Measurements from ENCODE around the gene GABBR2.
"Not testable (repeated sequence)": the region's sequence is repeated elsewhere in the genome, so short reads cannot be mapped to it uniquely, and the experiment has no call there.

The GABBR2 gene

DNA sequence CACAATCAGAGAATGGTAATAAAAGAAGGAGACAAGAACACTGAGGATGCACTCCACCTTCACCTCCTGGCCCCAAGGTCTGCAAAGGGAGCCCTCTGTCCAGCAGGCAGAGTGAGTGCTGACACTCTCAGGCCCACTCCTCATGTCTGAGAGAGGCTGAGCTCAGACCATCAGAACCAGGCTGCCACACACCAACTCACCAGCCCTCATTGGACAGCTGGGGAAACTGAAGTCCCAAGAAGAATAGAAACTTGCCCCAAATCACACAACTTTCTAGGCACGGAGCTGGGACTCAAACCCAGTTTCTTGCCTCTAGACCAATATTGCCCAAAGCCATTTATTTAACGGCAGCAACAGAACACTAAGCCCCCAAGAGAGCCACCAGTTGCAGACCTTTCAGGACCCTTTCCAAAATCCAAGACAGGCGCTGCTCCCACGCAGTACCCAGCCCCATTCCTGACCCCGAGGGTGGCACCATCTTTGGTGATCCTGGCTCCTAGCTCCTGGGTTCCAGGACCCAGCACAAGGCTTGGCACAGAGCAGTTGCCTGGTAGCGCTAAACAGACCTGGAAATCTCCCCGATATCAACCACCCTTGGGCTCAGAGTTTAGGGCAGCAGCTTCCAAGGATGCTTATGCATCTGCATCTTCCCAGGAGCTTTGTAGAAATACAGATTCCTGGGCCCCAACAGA lies 192.4 kb downstream of the GABBR2 start:
- no peak for DNase-seq (ENCODE audit: low read depth in 2 of 2)

DNA sequence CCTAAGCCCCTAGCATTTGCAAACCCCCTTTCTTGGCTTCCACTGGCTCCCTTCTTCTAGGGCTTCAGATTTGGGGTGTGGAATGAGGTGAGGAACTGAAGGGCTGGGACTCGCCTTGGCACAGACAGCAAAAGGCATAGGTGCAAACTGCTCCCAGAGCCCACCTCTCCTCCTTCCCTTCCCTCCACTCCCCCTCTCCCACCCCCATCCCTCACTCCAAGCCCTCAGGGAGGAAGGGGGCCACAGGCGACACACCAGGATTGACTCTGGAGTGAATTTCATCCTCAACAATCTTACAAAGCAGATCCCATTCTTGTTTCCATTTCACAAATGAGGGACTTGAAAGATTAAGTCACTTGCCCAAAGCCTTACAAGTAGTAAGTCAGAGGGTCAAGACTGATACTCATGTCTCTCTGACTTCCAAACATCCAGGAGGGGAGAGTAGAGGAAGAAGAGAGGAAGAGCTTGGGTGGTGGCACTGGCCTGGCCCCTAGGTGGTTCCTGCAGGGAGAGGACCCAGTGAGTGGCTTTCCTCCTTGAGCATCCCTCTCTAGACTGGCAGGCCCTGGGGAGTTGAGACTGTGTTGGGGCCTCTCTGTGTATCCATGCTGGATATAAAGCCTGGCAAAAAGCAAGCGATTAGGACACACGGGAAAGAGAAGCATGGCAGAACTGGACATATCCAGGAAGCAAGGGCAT lies 193.1 kb downstream of the GABBR2 start:
- DNase-seq (ENCODE audit: low read depth in 2 of 2): no peak

DNA sequence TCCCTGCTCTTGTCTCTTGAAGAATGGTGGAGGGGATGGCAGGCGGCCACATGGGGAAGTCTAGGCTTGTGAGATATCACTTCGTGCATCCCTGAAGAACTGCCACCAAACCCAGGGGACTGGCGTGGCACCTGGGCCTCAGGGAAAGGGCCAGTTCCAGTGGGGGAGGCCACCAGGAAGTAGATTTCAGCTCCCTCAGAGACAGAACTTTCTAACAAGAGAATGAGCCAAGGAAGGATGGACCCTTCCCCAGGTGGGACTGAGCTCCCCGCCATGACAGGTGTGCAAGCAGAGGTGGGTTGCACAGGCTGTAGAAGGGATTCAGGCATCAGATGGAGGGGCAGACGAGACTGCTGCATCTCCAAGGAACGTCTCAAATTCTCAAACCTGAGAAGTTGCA lies 193.9 kb downstream of the GABBR2 start:
- DNase-seq (ENCODE audit: low read depth in 2 of 2): no peak

DNA sequence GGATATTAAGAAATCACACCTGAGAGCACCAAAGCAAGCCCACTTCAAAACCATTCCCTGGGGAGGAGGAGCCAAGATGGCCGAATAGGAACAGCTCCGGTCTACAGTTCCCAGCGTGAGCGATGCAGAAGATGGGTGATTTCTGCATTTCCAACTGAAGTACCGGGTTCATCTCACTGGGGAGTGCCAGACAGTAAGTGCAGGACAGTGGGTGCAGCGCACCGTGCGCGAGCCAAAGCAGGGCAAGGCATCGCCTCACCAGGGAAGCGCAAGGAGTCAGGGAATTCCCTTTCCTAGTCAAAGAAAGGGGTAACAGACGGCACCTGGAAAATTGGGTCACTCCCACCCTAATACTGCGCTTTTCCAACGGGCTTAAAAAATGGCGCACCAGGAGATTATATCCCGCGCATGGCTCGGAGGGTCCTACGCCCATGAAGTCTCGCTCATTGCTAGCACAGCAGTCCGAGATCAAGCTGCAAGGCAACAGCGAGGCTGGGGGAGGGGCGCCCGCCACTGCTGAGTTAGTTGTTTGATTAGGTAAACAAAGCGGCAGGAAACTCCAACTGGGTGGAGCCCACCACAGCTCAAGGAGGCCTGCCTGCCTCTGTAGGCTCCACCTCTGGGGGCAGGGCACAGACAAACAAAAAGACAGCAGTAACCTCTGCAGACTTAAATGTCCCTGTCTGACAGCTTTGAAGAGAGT lies 200.4 kb downstream of the GABBR2 start:
- DNase-seq (ENCODE audit: low read depth in 2 of 2): not testable (repeated sequence)

DNA sequence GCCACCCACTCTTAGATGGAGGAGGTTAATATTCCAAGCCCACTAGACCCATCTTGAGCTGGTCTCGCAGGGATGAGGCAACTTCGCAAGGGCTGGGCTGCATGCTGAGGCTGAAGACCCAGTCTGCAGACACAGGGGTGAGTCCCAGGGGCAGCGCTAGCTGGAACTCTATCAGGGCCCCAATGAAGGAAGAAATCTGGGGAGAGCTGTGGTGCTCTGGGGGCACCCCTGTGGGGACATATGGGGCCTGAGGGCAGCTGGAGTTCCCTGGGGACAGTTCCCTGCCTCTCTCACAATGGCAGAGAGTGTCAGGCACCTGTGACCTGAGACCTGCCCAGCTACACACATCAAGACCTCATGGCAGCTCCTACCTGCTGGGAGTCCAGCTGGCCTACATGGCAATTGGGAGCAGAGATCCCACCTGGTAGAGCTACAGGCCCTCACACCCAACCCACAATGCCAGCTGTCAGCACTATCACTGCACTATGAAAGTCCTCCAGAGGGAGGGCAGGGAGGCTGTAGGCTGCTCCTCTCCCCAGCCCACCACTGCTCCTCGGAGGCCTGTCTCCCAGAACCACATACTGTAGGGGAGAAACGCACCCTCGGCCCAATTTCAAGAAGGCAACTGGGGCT lies 202.2 kb downstream of the GABBR2 start:
- DNase-seq (ENCODE audit: low read depth in 2 of 2): no peak

DNA sequence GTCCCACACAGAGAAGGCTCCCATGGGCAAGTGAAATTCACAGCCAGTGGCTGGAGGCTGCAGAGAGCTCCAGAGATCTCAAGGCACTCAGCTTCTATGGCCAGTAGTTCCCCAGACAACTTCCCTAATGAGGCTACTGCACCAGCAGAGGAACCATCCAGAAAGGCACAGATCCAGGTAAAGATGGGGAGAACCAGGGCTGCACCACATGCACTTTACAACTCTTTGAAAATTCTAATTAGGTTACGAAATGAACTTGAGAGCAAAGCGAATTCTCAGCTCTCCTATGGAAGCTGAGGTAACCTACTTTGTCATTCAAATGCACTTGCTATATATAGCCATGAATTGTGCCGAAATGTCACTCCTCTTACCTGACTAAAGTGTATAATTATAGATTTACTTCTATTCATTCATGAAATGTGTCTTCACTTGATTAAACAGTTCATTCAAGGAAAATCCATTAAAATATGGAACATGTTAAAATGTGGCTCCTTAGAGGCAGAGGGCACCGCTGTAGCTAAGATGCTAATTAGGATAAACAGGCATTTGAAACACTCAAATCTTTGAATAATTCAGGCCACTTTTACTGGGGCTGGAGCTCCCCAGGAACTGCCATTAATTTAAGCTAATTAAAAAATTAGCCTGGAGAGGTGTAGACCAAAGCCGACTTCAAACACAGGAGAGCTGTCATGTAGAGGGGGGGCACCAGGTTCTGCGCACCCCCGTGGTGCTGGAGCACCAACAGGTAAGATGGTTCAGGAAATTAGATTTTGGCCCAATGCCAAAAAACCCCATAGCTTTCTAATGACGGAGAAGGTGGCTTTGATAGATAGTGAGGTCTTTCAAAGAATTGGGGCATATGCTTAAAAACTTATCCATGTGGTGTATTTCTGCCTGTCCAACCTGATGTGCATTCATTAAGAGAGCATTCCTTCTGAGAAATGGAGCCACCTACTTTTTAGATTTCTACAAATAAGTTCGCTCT lies 204.1 kb downstream of the GABBR2 start:
- DNase-seq (ENCODE audit: low read depth in 2 of 2): no peak

DNA sequence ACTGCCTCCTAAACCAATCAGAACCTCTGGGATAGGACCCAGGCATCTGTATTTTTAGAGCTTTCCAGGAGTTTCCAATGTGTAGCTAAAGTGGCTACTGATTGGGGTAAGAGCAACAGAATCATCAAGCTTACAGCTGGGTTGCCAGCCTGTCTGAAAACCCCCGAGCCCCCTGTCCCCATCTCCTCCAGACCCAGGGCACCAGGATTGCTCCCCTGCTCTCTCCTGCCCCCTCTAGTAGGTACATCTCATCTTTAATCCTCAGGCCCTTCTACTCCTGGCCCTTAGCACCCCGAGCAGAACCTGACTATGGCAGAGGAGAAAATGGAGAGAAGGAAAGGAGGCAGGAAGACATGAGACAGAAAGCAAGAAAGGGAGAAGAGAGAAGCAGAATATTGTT lies 204.9 kb downstream of the GABBR2 start:
- DNase-seq (ENCODE audit: low read depth in 2 of 2): no peak

DNA sequence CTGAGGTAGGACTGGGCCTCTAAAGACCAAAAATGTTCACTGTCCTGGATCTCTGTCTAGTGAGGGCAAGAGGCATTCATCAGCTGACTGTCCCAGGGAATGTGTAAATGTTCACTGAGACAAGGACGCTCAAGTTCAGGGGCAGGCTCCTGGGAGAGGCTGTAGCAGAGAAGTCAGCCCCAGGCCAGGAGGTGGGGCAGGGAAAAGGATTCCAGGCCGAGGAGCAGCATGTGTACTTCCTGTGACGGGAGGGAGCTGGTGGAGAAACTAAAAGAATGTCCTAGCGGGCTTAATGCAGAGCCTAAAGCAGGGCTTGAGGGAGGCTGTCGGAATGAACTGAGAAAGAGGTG lies 205.8 kb downstream of the GABBR2 start:
- no peak for DNase-seq (ENCODE audit: low read depth in 2 of 2)

DNA sequence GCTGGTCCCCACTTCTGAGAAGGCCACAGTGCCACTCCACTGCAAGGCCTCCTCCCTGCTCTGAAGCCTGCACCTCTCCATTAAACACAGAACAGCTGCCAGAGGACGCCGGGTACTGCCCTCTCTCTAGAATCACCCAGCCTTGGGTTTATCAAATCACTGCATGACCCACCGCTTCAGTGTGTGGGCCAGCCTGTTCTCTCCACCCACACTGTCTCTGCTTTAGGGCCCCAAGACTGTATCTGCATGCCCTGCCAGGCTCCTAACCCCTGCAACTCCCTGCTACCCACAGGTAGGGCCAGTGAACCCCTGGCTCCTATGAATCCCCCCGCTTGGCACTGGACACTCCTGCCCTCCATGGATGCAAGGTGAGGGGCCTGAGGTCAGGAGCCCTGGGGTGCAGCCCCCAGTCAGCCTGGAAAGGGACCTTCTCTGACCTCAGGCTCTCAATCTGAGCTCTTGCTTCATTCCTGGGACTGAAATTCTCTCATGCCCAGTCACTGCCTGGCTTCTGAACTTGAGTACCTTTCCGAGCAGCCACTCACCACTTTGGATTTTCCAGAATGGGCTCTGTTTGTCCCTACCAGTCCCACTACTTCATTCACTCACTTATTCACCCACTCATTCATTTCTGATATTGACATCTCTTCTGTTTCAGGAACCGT lies 206.3 kb downstream of the GABBR2 start:
- no peak for DNase-seq (ENCODE audit: low read depth in 2 of 2)

DNA sequence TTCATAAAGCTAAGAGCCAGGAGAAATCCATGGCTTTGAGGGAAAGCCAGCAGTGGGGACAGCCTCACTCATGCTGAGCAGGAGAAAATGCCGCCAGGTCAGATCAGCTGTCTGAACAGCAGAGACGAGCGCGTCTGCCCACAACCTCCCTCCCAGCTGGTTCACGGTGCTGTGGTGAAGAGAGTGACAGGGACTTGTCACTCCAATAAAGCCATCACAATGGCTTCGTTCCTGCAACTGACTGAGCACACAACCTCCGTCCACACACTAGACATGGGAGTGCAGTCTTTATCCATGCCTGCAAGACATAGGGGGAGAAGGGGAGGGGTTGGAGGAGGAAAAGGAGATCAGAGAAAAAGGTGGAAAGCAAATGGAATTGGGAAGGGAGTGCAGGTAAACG lies 206.9 kb downstream of the GABBR2 start:
- DNase-seq (ENCODE audit: low read depth in 2 of 2): no peak

DNA sequence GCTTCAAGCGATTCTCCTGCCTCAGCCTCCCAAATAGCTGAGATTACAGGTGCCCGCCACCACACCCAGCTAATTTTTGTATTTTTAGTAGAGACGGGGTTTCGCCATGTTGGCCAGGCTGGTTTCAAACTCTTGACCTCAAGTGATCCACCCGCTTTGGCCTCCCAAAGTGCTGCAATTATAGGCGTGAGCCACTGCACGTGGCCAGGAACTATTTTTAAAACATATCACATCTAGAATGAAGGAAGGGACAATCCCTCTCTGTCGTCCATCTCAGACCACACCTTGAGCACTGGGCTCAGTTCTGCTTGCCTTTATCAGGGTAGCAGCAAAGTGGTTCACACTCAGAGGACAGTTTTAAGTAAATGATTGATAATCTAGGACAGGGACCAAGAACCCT lies 207.5 kb downstream of the GABBR2 start:
- DNase-seq (ENCODE audit: low read depth in 2 of 2): not testable (repeated sequence)

DNA sequence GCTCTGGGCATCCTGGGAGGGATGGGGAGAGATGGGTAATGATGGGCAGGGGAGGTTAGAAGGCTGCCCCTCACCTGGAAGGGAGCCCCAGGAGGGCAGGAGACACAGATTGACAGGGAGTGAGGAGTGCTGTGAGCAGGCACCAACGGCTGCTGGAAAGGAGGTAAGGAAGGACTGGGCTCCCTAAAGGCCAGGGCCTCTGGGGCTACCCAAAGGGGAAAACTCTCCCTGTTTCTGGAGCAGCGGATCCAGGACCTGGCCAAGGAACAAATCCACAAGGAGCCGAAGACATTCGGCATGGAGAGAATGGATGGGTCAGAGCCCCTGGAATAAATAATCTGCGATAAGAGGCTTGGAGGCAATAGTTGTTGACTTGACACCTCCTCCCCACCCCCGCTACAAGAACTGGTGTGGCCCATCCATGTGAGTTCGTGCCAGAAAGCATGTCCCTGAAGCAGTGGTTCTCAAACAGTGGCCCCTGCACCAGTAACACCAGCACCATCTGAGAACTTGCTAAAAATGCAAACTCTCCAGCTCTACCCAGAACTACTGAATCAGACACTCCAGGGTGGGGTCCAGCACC lies 208.3 kb downstream of the GABBR2 start:
- no peak for DNase-seq (ENCODE audit: low read depth in 2 of 2)

DNA sequence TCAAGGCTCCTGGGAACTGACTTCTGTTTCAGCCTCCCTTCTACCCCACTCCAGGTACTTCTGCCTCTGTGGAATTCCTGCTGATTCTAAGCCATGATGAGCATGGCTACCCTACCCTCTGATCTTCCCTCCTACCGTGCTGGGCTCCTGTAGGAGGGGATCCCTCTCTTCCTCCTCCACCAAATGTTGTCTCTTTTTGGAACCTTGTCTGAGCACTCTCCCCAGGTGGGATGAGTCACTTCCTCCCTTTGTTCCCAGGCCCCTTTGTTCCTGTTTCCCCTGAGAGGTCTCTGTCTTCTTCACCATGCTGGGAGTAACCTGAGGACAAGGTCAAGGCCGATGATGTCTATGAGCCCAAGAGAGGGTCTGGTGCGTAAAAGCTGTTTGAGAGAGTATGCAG lies 213.2 kb downstream of the GABBR2 start:
- DNase-seq (ENCODE audit: low read depth in 2 of 2): no peak

DNA sequence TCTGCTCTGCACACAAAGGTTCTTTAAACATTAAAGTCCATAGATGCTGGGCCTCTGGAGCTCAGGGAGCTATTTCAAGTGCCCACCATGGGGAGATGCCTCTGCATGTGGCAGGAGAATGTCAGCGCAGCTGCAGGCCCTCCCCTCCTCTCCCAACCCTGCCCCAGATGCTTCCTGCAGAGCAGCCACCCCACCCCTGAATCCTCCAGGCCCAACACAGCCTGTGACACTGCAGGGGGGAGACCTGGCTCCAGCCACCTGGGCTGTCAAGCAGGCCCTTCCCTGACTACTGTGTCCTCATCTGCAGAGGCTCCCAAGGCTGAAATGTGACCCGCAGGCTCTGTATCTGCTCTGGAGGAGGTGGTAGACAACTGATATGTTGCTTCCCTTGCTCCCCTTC lies 213.9 kb downstream of the GABBR2 start:
- DNase-seq (ENCODE audit: low read depth in 2 of 2): no peak

DNA sequence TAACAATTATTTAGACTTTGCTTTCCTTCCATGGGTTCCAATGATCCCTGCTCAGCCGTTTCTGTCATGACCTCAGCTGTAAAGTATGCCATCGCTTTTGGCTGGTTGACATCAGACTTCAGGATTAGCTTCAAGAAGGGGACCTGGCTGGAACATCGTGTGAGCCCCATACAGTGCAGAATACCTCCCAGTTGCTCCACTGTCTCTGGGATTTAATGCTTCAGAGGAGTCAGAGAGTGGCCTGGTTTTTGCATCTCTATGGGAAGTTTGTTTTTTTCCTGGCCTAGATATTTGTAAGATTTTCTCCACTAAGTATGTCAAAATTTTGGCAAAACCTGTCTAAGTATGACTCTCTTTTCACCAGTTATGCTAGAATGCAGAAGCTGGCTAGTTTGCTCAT lies 216.9 kb downstream of the GABBR2 start:
- DNase-seq (ENCODE audit: low read depth in 2 of 2): no peak

DNA sequence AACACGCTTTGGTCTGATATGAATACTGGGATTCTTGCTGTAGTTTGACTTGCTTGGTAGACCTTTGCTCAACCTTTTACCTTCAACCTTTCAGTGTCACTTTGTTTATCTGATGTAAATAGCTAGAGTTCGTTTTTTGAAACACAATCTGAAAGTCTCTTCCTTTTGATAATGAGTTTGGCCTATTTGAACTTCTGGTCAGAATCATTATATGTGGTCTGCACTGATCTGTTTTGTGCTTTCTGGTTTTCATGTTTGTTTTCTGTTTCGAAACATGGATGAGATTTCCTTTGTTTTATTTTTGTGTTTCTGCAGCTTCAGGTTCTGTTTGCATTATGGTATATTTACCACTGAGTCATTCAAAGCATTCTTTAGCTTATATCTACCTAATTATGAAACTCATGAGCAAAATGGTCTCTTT lies 217.5 kb downstream of the GABBR2 start:
- no peak for DNase-seq (ENCODE audit: low read depth in 2 of 2)

DNA sequence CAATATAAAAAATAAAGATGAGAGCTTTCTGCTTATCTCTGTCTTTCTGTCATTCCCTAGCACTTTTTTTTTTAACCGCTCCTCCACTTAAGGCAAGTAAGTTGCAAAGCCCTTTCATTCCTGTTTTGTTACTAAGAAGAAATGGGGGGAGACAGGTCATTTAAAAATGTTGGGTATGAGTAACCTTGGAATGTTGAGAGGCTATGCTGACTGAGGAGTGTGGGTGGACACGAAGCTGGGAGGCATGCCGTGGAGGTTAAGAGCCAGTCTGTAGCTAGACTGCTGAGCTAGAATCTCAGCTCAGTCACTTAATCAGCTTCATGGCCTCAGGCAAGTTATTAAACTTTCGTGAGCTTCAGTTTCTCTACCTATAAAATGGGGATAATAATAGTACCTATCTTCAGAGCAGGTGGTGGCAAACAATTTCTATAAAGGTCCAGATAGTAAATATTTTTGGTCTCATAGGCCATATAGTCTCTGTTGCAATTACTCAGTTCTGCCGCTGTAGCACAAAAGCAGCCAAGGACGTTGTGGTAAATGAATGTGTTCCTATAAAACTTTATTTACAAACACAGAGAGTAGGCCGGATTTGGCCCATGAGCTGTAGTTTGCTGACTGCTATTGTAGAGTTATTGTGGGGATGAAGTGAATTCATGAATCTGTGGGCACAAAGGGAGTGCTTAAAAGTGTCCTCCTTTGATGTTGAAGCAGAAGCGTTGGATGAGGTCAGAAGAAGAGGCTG lies 220.0 kb downstream of the GABBR2 start:
- peak; percentile 79 to 84 for DNase-seq (ENCODE audit: low read depth in 2 of 2)

DNA sequence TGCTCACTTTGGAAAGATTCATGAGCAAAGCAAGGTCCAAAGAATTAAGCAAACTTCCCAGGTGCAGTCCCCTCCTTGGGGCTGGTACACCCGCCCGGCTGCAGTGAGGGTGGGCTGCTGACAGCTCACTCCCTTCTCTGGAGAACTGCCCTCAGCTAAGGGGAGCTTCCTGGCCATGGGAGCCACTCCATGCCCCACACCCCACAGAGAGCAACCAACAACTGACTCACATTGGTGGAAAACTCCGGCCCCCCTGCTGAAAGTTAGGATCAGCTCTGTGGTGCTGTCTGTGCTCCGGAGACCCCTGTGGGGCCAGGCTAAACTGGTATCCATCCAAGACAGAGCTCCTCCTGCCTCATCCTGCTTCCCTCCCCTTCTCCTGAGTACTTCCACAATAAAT lies 223.0 kb downstream of the GABBR2 start:
- no peak for DNase-seq (ENCODE audit: low read depth in 2 of 2)

DNA sequence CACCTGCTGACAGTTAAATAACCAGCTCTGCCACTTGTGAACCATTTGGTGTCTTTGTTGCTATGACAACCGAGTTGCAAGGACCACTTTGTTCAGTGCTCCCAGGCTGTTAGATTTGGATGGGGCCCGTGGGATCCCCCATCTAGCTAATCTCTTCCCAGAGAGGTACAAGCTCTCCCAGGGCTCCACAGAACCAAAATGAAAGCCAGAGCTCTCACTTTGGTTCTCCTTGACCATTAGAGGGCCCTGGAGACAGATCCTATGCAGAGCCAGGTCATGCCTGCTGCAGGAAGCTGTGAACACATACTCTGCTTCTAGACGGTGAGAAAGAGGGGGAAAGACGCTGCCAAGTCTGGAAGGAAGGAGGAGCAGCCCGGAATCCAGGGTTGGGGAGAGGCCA lies 224.6 kb downstream of the GABBR2 start:
- DNase-seq (ENCODE audit: low read depth in 2 of 2): no peak

DNA sequence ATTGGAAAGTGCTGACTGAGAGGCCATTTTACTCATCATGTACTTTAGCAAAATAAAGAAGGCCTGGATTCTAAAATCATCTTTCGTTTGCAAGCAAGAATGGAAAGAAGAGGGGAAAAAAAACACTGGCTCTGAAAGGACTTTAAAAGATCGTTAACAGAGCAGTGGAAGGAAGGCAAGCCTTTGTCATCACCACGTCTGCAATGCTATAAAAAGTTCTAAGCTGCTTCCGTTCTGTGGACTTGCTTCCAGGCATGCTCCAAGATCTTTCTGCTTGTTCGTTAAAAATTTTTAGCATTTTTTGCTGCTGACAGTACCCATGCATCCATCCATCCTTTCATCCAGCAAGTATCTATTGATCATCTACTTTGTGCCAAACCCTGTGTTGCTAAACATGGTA lies 226.5 kb downstream of the GABBR2 start:
- peak; percentile 45 to 51 for DNase-seq (ENCODE audit: low read depth in 2 of 2)
